Right kidney (tissue), 1 donor: ENCODE data around the gene LRRC45.

ENCODE experiments used
- DNase-seq: peaks from one replicate; pipeline ENCODE4 v3.0.0-alpha.2; 2016

LRRC45 gene

GRCh38 chr17:82062076-82062983, 39.2 kb downstream of the LRRC45 start:
- no peak for DNase-seq

GRCh38 chr17:82062984-82063368, 39.9 kb downstream of the LRRC45 start:
- DNase-seq: no peak

- no peak for DNase-seq
Observed at GRCh38 chr17:82063424-82064415, 40.6 kb downstream of the LRRC45 start.

- DNase-seq: no peak
Observed at GRCh38 chr17:82064433-82065192, 41.5 kb downstream of the LRRC45 start.

GRCh38 chr17:82065193-82065637, 42.1 kb downstream of the LRRC45 start:
- peak; percentile 49 for DNase-seq

- peak; percentile 82 for DNase-seq
Observed at GRCh38 chr17:82065638-82066303, 42.7 kb downstream of the LRRC45 start, which contains the start of gene DUS1L. Gene DUS1L (minus strand): TSS chr17:82065804. CDS start chr17:82065059, 745 bp downstream.

GRCh38 chr17:82070611-82071010, 47.5 kb downstream of the LRRC45 start:
- no peak for DNase-seq

GRCh38 chr17:82072827-82073226, 49.7 kb downstream of the LRRC45 start:
- DNase-seq: no peak

- DNase-seq: no peak
Observed at GRCh38 chr17:82073446-82073845, 50.3 kb downstream of the LRRC45 start.

GRCh38 chr17:82076018-82076784, 53.1 kb downstream of the LRRC45 start:
- DNase-seq: no peak

- DNase-seq: no peak
Observed at GRCh38 chr17:82076785-82077591, 53.9 kb downstream of the LRRC45 start.

- DNase-seq: no peak
Observed at GRCh38 chr17:82077617-82078358, 54.7 kb downstream of the LRRC45 start.

- DNase-seq: no peak
Observed at GRCh38 chr17:82078433-82078832, 55.3 kb downstream of the LRRC45 start.

GRCh38 chr17:82079001-82079677, 56.0 kb downstream of the LRRC45 start:
- DNase-seq: no peak

- DNase-seq: no peak
Observed at GRCh38 chr17:82080048-82080788, 57.1 kb downstream of the LRRC45 start.
